HEK293 (cell line): ENCODE results near the gene DFFA.

ENCODE experiments used
- CTCF ChIA-PET: fragments of 350-600 bp; formaldehyde crosslinking; extraction: SDS; loops from one replicate; lab custom pipeline; 2021; ENCODE audit warnings: antibody characterized with exemption; lab: Yijun Ruan, JAX
- POLR2A ChIA-PET: fragments of 300-600 bp; formaldehyde crosslinking; extraction: SDS; loops from one replicate; lab custom pipeline; 2020; ENCODE audit warnings: antibody characterized with exemption, inconsistent platforms; lab: Yijun Ruan, JAX
- H3K27ac ChIP-seq: fragments of 200-500 bp; sonication (Bioruptor generic); 2 replicates; pipeline ENCODE4 v1.5.1; 2014; ENCODE audit warnings: low read depth, low read length, control low read depth, inconsistent platforms; ENCODE audit errors: extremely low read depth
- H3K36me3 ChIP-seq, 2 experiments: fragments of 200-500 bp in 1 of 2; sonication (Bioruptor generic) in 1 of 2; 1 replicate in 1 of 2; 2 replicates in 1 of 2; pipeline ENCODE4 v1.5.1; 2014 to 2017; ENCODE audit warnings: inconsistent platforms in 2 of 2, low read length in 2 of 2; ENCODE audit not compliant: control insufficient read depth in 2 of 2, insufficient read depth in 1 of 2
- H3K4me1 ChIP-seq: fragments of 200-500 bp; sonication (Bioruptor generic); 2 replicates; pipeline ENCODE4 v1.5.1; 2014; ENCODE audit warnings: mild to moderate bottlenecking, low read length, inconsistent platforms; ENCODE audit not compliant: control insufficient read depth, insufficient read depth
- H3K4me3 ChIP-seq: 2 replicates; pipeline ENCODE4 v1.5.1; 2011; ENCODE audit warnings: low read depth, mild to moderate bottlenecking, control low read depth, low read length, moderate library complexity
- H3K9me3 ChIP-seq: fragments of 200-500 bp; sonication (Bioruptor generic); 2 replicates; pipeline ENCODE4 v1.5.1; 2014; ENCODE audit warnings: low read depth, low read length, inconsistent platforms; ENCODE audit not compliant: control insufficient read depth, insufficient read depth
- BCL11A ChIP-seq: fragments of 450-650 bp; formaldehyde crosslinking; IDR thresholded peaks from 2 replicates; pipeline ENCODE4 v1.5.1; 2016; ENCODE audit warnings: low read depth, missing biosample characterization, missing genetic modification characterization
- FEZF1 ChIP-seq: fragments of 450-650 bp; formaldehyde crosslinking; IDR thresholded peaks from 2 replicates; pipeline ENCODE4 v1.5.1; 2016; ENCODE audit warnings: missing biosample characterization, missing genetic modification characterization
- GLIS1 ChIP-seq: fragments of 450-650 bp; formaldehyde crosslinking; IDR thresholded peaks from 2 replicates; pipeline ENCODE4 v1.5.1; 2016; ENCODE audit warnings: missing biosample characterization, missing genetic modification characterization
- HOXC10 ChIP-seq: sonication (generic); formaldehyde crosslinking; IDR thresholded peaks from 2 replicates; pipeline ENCODE4 v1.8.1; 2023; ENCODE audit warnings: mild to moderate bottlenecking, missing genetic modification reagents
- ZBTB17 ChIP-seq: fragments of 450-650 bp; formaldehyde crosslinking; IDR thresholded peaks from 2 replicates; pipeline ENCODE4 v1.5.1; 2016; ENCODE audit warnings: missing biosample characterization, missing genetic modification characterization
- ZBTB48 ChIP-seq: fragments of 450-650 bp; formaldehyde crosslinking; IDR thresholded peaks from 2 replicates; pipeline ENCODE4 v1.5.1; 2016; ENCODE audit warnings: missing biosample characterization, missing genetic modification characterization
- ZFHX2 ChIP-seq: fragments of 450-650 bp; formaldehyde crosslinking; conservative IDR thresholded peaks from 2 replicates; pipeline ENCODE4 v1.5.1; 2016; ENCODE audit warnings: missing biosample characterization, missing genetic modification characterization
- ZFP41 ChIP-seq: fragments of 450-650 bp; formaldehyde crosslinking; IDR thresholded peaks from 2 replicates; pipeline ENCODE4 v1.5.1; 2016; ENCODE audit warnings: missing biosample characterization, missing genetic modification characterization, borderline replicate concordance
- ZIC2 ChIP-seq: fragments of 450-650 bp; formaldehyde crosslinking; IDR thresholded peaks from 2 replicates; pipeline ENCODE4 v1.5.1; 2016; ENCODE audit warnings: missing biosample characterization, missing genetic modification characterization
- ZNF16 ChIP-seq: fragments of 450-650 bp; formaldehyde crosslinking; IDR thresholded peaks from 2 replicates; pipeline ENCODE4 v1.5.1; 2016; ENCODE audit warnings: low read depth, missing biosample characterization, missing genetic modification characterization
- ZNF18 ChIP-seq: fragments of 450-650 bp; formaldehyde crosslinking; IDR thresholded peaks from 2 replicates; pipeline ENCODE4 v1.5.1; 2016; ENCODE audit warnings: missing biosample characterization, missing genetic modification characterization
- ZNF184 ChIP-seq: fragments of 450-650 bp; IDR thresholded peaks from 2 replicates; pipeline ENCODE4 v1.5.1; 2018; ENCODE audit warnings: missing biosample characterization, mild to moderate bottlenecking, missing genetic modification characterization
- ZNF202 ChIP-seq: fragments of 450-650 bp; formaldehyde crosslinking; IDR thresholded peaks from 2 replicates; pipeline ENCODE4 v1.5.1; 2016; ENCODE audit warnings: missing biosample characterization, missing genetic modification characterization, borderline replicate concordance
- ZNF223 ChIP-seq: fragments of 450-650 bp; formaldehyde crosslinking; IDR thresholded peaks from 2 replicates; pipeline ENCODE4 v1.5.1; 2016; ENCODE audit warnings: missing biosample characterization, missing genetic modification characterization
- ZNF239 ChIP-seq: fragments of 450-650 bp; formaldehyde crosslinking; IDR thresholded peaks from 2 replicates; pipeline ENCODE4 v1.5.1; 2016; ENCODE audit warnings: missing biosample characterization, missing genetic modification characterization
- ZNF292 ChIP-seq: fragments of 450-650 bp; formaldehyde crosslinking; IDR thresholded peaks from 2 replicates; pipeline ENCODE4 v1.5.1; 2016; ENCODE audit warnings: low read depth, missing biosample characterization, missing genetic modification characterization, borderline replicate concordance
- ZNF335 ChIP-seq: fragments of 450-650 bp; formaldehyde crosslinking; conservative IDR thresholded peaks from 2 replicates; pipeline ENCODE4 v1.5.1; 2016; ENCODE audit warnings: missing biosample characterization, missing genetic modification characterization
- ZNF398 ChIP-seq: fragments of 450-650 bp; formaldehyde crosslinking; IDR thresholded peaks from 2 replicates; pipeline ENCODE4 v1.5.1; 2017; ENCODE audit warnings: missing biosample characterization, missing genetic modification characterization
- ZNF558 ChIP-seq: fragments of 450-650 bp; formaldehyde crosslinking; IDR thresholded peaks from 2 replicates; pipeline ENCODE4 v1.5.1; 2016; ENCODE audit warnings: missing biosample characterization, missing genetic modification characterization
- ZNF621 ChIP-seq: fragments of 450-650 bp; formaldehyde crosslinking; IDR thresholded peaks from 2 replicates; pipeline ENCODE4 v1.5.1; 2017; ENCODE audit warnings: missing biosample characterization, missing genetic modification characterization
- ZNF624 ChIP-seq: fragments of 450-650 bp; formaldehyde crosslinking; IDR thresholded peaks from 2 replicates; pipeline ENCODE4 v1.5.1; 2017; ENCODE audit warnings: missing biosample characterization, missing genetic modification characterization
- TF ChIP-seq, protein P1 (sequence below): fragments of 450-650 bp; formaldehyde crosslinking; IDR thresholded peaks from 2 replicates; pipeline ENCODE4 v1.5.1; 2016; ENCODE audit warnings: missing biosample characterization, missing genetic modification characterization

The DFFA gene

GRCh38 chr1:10494418-10494753 is 22.1 kb upstream of the DFFA start:
- ChIA-PET CTCF (interaction anchor here (0.5 to 9.8 kb wide), 33 partner anchors 9 to 695 kb away, joined by 3 to 148 read pairs (median 4); partner anchors contain the start of genes CENPS and CORT), POLR2A (interaction anchor here (1.0 to 1.3 kb wide), 2 partner anchors 64 to 96 kb away, joined by 3 to 10 read pairs; partner anchors contain the start of genes CENPS and PGD)
- Histone ChIP-seq H3K9me3 (no peaks in the 10 kb centered on the region), H3K4me1 (peaks cover 1% of the 10 kb centered on the region; the same call in 1 of the 2 replicates), H3K27ac (no peak overlapping the region), H3K4me3 (no peak overlapping the region), H3K36me3 (peaks cover 0 to 25% of the 10 kb centered on the region in 2 experiments; a peak in 1 of 3 replicates)
- no peak for TF ChIP-seq ZNF624 (tag by site-specific recombination)
- 0 out of 2 replicates have a peak, but pooled peaks have one; percentile 4 for TF ChIP-seq HOXC10
- no peak for TF ChIP-seq ZNF239
- peak; percentile 67 for TF ChIP-seq ZNF335
- TF ChIP-seq, protein P1, sequence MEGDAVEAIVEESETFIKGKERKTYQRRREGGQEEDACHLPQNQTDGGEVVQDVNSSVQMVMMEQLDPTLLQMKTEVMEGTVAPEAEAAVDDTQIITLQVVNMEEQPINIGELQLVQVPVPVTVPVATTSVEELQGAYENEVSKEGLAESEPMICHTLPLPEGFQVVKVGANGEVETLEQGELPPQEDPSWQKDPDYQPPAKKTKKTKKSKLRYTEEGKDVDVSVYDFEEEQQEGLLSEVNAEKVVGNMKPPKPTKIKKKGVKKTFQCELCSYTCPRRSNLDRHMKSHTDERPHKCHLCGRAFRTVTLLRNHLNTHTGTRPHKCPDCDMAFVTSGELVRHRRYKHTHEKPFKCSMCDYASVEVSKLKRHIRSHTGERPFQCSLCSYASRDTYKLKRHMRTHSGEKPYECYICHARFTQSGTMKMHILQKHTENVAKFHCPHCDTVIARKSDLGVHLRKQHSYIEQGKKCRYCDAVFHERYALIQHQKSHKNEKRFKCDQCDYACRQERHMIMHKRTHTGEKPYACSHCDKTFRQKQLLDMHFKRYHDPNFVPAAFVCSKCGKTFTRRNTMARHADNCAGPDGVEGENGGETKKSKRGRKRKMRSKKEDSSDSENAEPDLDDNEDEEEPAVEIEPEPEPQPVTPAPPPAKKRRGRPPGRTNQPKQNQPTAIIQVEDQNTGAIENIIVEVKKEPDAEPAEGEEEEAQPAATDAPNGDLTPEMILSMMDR (tag by site-specific recombination): no peak

GRCh38 chr1:10490286-10490970 is 18.1 kb upstream of the DFFA start:
- peaks cover 3% of the 10 kb centered on the region; the same call in 1 of the 2 replicates for H3K4me1 ChIP-seq
- H3K27ac ChIP-seq: no peak overlapping the region
- peaks cover 4 to 7% of the 10 kb centered on the region in 2 experiments; a peak in 2 of 3 replicates for H3K36me3 ChIP-seq
- ChIA-PET CTCF (interaction anchor here (0.6 to 9.8 kb wide), 4 partner anchors 13 to 61 kb away, joined by 4 to 94 read pairs (median 4); partner anchors contain the start of gene CENPS), POLR2A (no interaction called here)
- no peaks in the 10 kb centered on the region for H3K9me3 ChIP-seq
- H3K4me3 ChIP-seq: no peak overlapping the region
- TF ChIP-seq GLIS1 (tag by site-specific recombination): peak; percentile 45
- TF ChIP-seq ZNF292 (tag by site-specific recombination): no peak

DNA sequence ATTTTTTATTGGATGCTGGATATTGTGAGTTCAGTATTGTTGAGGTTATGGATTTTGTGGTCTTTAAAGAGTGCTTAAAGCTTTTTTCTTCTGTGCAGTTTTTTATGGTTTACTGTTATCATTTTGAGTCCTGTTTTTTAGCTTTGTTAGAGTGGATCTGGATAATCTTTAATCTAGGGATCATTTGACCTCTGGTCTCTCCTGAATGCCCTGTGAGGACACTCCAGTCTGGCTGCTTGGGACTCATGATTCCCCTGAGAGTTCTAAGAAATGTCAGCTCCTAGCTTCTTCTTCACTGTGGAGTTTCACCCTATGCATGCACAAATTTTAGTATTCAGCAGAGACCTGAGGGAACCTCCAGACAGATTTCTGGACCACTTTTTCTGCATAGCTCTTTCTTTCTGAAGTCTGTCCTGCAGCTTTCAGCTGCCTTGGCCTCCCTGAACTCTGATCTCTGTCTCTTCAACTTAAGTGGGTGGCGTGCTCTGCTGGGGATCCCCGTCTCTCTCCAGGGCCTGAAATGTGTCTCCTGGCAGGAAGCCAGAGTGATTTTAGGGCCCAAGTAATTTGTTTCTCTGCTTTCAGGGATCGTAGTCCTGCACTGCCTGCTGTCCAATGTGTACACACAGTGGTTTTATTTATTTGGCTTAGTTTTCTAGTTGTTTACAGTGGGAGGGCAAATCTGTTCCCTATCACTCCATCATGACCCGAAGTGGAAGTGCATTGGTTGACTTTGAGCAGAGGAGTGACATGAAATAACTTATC is 17.1 kb upstream of the DFFA start:
- H3K4me3 ChIP-seq: no peak overlapping the region
- POLR2A ChIA-PET: no interaction called here
- peaks cover 4 to 9% of the 10 kb centered on the region in 2 experiments; a peak in 2 of 3 replicates for H3K36me3 ChIP-seq
- peaks cover 3% of the 10 kb centered on the region; the same call in 1 of the 2 replicates for H3K4me1 ChIP-seq
- CTCF ChIA-PET: interaction anchor here (1.0 to 9.8 kb wide), 3 partner anchors 12 to 60 kb away, joined by 4 to 94 read pairs (median 5); partner anchors contain the start of gene CENPS
- H3K27ac ChIP-seq: no peak overlapping the region
- H3K9me3 ChIP-seq: no peaks in the 10 kb centered on the region
- TF ChIP-seq BCL11A (tag by site-specific recombination): no peak
- TF ChIP-seq ZFHX2 (tag by site-specific recombination): 0 out of 2 replicates have a peak, but pooled peaks have one; percentile 11
- TF ChIP-seq ZFP41 (tag by site-specific recombination): no peak
- TF ChIP-seq ZNF202 (tag by site-specific recombination): no peak
- peak; percentile 53 for TF ChIP-seq ZIC2
- no peak for TF ChIP-seq ZNF558 (tag by site-specific recombination)
- peak; percentile 88 for TF ChIP-seq GLIS1 (tag by site-specific recombination)
- TF ChIP-seq ZNF16 (tag by site-specific recombination): no peak
- no peak for TF ChIP-seq ZNF621 (tag by site-specific recombination)
- TF ChIP-seq ZNF184 (tag by site-specific recombination): no peak
- no peak for TF ChIP-seq ZNF239
- TF ChIP-seq ZBTB48 (tag by site-specific recombination): peak; percentile 69; the same call in 1 of the 2 replicates
- no peak for TF ChIP-seq ZNF18 (tag by site-specific recombination)
- no peak for TF ChIP-seq FEZF1
- TF ChIP-seq ZNF223 (tag by site-specific recombination): no peak
- TF ChIP-seq ZNF398 (tag by site-specific recombination): 0 out of 2 replicates have a peak, but pooled peaks have one; percentile 11
- no peak for TF ChIP-seq ZBTB17 (tag by site-specific recombination)
